Limb (tissue), 2 donors: ENCODE measurements around the gene SYNE4.
A peak's percentile ranks its signal among the peaks of the same experiment; 100 is the strongest.

Experiments
- DNase-seq, 2 donors: peaks; one replicate each; pipeline ENCODE4 v3.0.0-alpha.2; 2016; ENCODE audit errors: extremely low spot score in 2 of 2

SYNE4 gene

GRCh38 chr19:36026091-36026876, 17.7 kb upstream of the SYNE4 start:
- no peak for DNase-seq

- no peak for DNase-seq
Observed at GRCh38 chr19:36025541-36025940, 16.9 kb upstream of the SYNE4 start.

GRCh38 chr19:36023432-36023831, 14.8 kb upstream of the SYNE4 start:
- no peak for DNase-seq

- DNase-seq, result no peak
Observed at GRCh38 chr19:36019061-36019670, 10.6 kb upstream of the SYNE4 start.

- DNase-seq, result peak; percentile 99 to 100
Observed at GRCh38 chr19:36014012-36014924, 5.7 kb upstream of the SYNE4 start, which contains the start of gene ALKBH6. TSS of gene ALKBH6 (minus strand) at chr19:36014213. CDS start at chr19:36013397, 816 bp downstream.

GRCh38 chr19:36013280-36014011, 4.8 kb upstream of the SYNE4 start:
- no peak for DNase-seq

GRCh38 chr19:36010402-36010801, 1.8 kb upstream of the SYNE4 start:
- DNase-seq, result no peak

GRCh38 chr19:36009633-36010379, 1.2 kb upstream of the SYNE4 start:
- no peak for DNase-seq

- DNase-seq, result peak in 1 of 2 donors; percentile 69
Observed at GRCh38 chr19:36009220-36009619, 607 bp upstream of the SYNE4 start.

- no peak for DNase-seq
Observed at GRCh38 chr19:36006955-36007354, 1.7 kb downstream of the SYNE4 start.

- no peak for DNase-seq
Observed at GRCh38 chr19:36003284-36003683, 5.3 kb downstream of the SYNE4 start.

GRCh38 chr19:36001605-36002004, 7.0 kb downstream of the SYNE4 start:
- DNase-seq, result no peak

- DNase-seq, result no peak
Observed at GRCh38 chr19:35996777-35997176, 11.8 kb downstream of the SYNE4 start.

GRCh38 chr19:35995048-35995993, 13.3 kb downstream of the SYNE4 start, which contains the start of gene SDHAF1:
TSS of gene SDHAF1 (plus strand) at chr19:35995188. CDS start at chr19:35995275, 87 bp downstream.
- peak; percentile 94 for DNase-seq

- DNase-seq, result no peak
Observed at GRCh38 chr19:35993923-35994598, 14.6 kb downstream of the SYNE4 start.

GRCh38 chr19:35992907-35993765, 15.5 kb downstream of the SYNE4 start:
- no peak for DNase-seq

- no peak for DNase-seq
Observed at GRCh38 chr19:35991731-35992450, 16.7 kb downstream of the SYNE4 start.
